B cell (primary cell): ENCODE measurements around the gene NPAS2.

Source experiments
- CTCF ChIP-seq: fragments of 200-600 bp; IDR thresholded peaks from one replicate; pipeline ENCODE4 v1.8.0; 2022; ENCODE audit warnings: antibody characterized with exemption, mild to moderate bottlenecking
- EZH2 ChIP-seq: IDR thresholded peaks from 2 replicates; pipeline ENCODE4 v1.6.1; 2012; ENCODE audit warnings: borderline replicate concordance, low read depth, mild to moderate bottlenecking, moderate library complexity, low read length; ENCODE audit not compliant: insufficient read depth, poor library complexity, severe bottlenecking

GRCh38 chr2:100862081-100862480 lies 42.1 kb downstream of the NPAS2 start:
- TF ChIP-seq CTCF, result no peak
- no peak for TF ChIP-seq EZH2
